Psoas muscle (tissue), 8 donors: ENCODE results near the gene CREB1. TPM values are rescaled to one million over a fixed set of nuclear protein-coding genes. Genes with fewer than 3 reads are reported as not detected.
A peak's percentile ranks its signal among the peaks of the same experiment; 100 is the strongest.

ENCODE experiments used
- ATAC-seq, 4 donors: fragments of 200-7000 bp; cut with Tn5 transposase; one replicate each; pipeline ENCODE4 v1.9.1; 2020; ENCODE audit warnings: moderate library complexity in 3 of 4, mild to moderate bottlenecking in 2 of 4
- DNase-seq, 2 donors: peaks; one replicate each; pipeline ENCODE4 v3.0.0-alpha.2; 2020
- H3K27ac ChIP-seq: fragments of 200-600 bp; one replicate; pipeline ENCODE4 v1.8.0; 2022
- H3K27me3 ChIP-seq, 3 donors: fragments of 200-600 bp in 1 of 3; one replicate each; pipeline versions ENCODE4 v1.6.1 to v1.8.0; 2013 to 2022; ENCODE audit warnings: low read length in 2 of 3, mild to moderate bottlenecking in 2 of 3, moderate library complexity in 1 of 3; ENCODE audit not compliant: insufficient read depth in 3 of 3
- H3K36me3 ChIP-seq, 2 donors: fragments of 200-600 bp in 1 of 2; one replicate each; pipeline versions ENCODE4 v1.6.1 to v1.8.0; 2013 to 2022; ENCODE audit warnings: low read depth in 1 of 2, mild to moderate bottlenecking in 1 of 2, moderate library complexity in 1 of 2; ENCODE audit not compliant: insufficient read depth in 1 of 2
- H3K4me1 ChIP-seq: fragments of 200-600 bp; one replicate; pipeline ENCODE4 v1.8.0; 2022
- H3K4me3 ChIP-seq: fragments of 200-600 bp; one replicate; pipeline ENCODE4 v1.8.0; 2022; ENCODE audit warnings: mild to moderate bottlenecking
- H3K9me3 ChIP-seq: fragments of 200-600 bp; one replicate; pipeline ENCODE4 v1.8.0; 2022
- WGBS, 3 donors: extraction: QIAGEN DNeasy Blood & Tissue Kit; methylation state at CpG; one replicate each; pipeline versions ENCODE4 v1.1.6 to v1.1.7; 2013; 5-methylcytosine and 5-hydroxymethylcytosine counted together
- intact Hi-C, 2 donors: fragments of 100-400 bp; cut with DNase I; formaldehyde crosslinking; loops; one replicate each; pipeline versions ENCODE4 v1.11.0 to v1.14.2; 2022
- polyA plus RNA-seq, 3 donors: library from polyadenylated mRNA; stranded (reverse); fragments of 200-250 nt; gene quantifications; one replicate each; pipeline ENCODE4 v1.2.3, GENCODE V29; 2013
- total RNA-seq, 4 donors: library from RNA; stranded (reverse); fragmentation: NEBNext Ultra II Directional in 2 of 4; extraction: Animal tissue kit (Norgen Biotek cat#: 25700) in 2 of 4; gene quantifications; one replicate each; pipeline versions ENCODE4 v1.2.1 to v1.2.4, GENCODE V29; 2021 to 2023
- TF ChIP-seq, protein P1 (sequence below): fragments of 200-600 bp; IDR thresholded peaks from one replicate; pipeline ENCODE4 v1.8.0; 2022; ENCODE audit warnings: antibody characterized with exemption
- donor health status: healthy with polysubstance abuse.
- donor health status: DM: no; HTN: no; CAD: no; lungs with moderate emphysema.
- donor health status: Bipolar disorder and iron deficiency.
- donor health status: healthy.
- donor health status: DM: yes; HTN: yes; CAD: no.
- donor health status: DM: no; HTN: no; CAD: no.
- donor health status: DM: no; HTN: no; CAD: no.
- donor health status: DM: yes; HTN: yes; CAD: no.

The CREB1 gene
- total and polyA plus RNA-seq, 7 donors, result 3.5 to 27.9 (median 18.4) TPM

DNA sequence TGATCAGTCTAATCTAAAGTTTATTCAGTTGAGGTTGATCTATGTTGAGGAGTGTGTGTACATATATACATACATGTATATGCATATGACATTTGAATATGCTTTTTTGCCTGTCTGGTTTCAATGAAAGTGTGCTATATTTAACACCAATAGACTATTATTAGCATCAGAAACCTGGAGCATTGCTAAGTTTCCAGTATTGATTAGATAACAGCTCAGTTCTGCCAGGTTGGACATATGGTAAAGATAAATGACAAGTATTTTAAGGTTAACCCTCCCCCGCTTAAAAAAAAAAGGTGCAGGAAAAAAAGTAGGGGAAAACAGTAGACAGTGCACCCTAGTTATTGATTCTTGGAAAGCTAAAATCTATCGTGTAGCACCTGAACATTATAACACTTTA lies 19.4 kb downstream of the CREB1 start:
- intact Hi-C loops, result no loop called here
- no peaks in the 10 kb centered on the region for H3K27me3 ChIP-seq
- H3K27ac ChIP-seq, result no peak overlapping the region
- no peaks in the 10 kb centered on the region for H3K36me3 ChIP-seq
- no peak overlapping the region for H3K4me3 ChIP-seq
- ATAC-seq, result no peak
- no peak for DNase-seq
- 73 to 79% (median 78%) methylated on average over 2 of the region's 2 CpGs for WGBS, 3 donors
- H3K4me1 ChIP-seq, result peaks cover 26% of the 10 kb centered on the region
- TF ChIP-seq, protein P1, sequence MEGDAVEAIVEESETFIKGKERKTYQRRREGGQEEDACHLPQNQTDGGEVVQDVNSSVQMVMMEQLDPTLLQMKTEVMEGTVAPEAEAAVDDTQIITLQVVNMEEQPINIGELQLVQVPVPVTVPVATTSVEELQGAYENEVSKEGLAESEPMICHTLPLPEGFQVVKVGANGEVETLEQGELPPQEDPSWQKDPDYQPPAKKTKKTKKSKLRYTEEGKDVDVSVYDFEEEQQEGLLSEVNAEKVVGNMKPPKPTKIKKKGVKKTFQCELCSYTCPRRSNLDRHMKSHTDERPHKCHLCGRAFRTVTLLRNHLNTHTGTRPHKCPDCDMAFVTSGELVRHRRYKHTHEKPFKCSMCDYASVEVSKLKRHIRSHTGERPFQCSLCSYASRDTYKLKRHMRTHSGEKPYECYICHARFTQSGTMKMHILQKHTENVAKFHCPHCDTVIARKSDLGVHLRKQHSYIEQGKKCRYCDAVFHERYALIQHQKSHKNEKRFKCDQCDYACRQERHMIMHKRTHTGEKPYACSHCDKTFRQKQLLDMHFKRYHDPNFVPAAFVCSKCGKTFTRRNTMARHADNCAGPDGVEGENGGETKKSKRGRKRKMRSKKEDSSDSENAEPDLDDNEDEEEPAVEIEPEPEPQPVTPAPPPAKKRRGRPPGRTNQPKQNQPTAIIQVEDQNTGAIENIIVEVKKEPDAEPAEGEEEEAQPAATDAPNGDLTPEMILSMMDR, result no peak
- H3K9me3 ChIP-seq, result no peaks in the 10 kb centered on the region

DNA sequence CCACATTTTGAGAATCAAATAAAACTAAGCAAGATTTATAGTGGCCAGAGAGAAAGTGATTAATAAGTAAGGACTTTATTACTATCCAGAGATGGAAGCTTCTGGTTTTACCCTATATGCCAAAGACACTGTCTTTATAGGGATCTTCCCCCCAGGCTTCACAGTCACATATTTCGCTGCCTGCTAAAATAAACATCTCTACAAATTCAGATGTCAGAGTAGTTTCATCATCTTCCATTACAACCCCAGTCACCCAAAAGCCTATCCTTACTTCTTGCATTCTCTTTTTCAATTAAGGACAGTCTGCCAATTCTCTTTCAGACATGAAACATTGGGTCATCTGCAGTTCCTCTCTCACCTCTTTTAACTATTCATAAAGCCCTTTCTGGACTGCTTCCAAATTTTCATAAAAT lies 28.3 kb downstream of the CREB1 start:
- TF ChIP-seq, protein P1, result no peak
- no peak for DNase-seq
- Histone ChIP-seq H3K4me1 (peaks cover 45% of the 10 kb centered on the region), H3K36me3 (peaks cover 0 to 26% of the 10 kb centered on the region in 2 donors), H3K9me3 (no peaks in the 10 kb centered on the region), H3K27me3 (no peaks in the 10 kb centered on the region), H3K4me3 (no peak overlapping the region), H3K27ac (no peak overlapping the region)
- intact Hi-C loops, result loop anchor here in 1 of 2 donors (10.0 kb wide), 1 partner anchor 157 kb away; the partner anchor contains the start of gene CCNYL1
- WGBS, 3 donors, result 85 to 92% (median 90%) methylated on average over 1 of the region's 1 CpG
- no peak for ATAC-seq

GRCh38 chr2:207561386-207562080 lies 31.8 kb downstream of the CREB1 start:
- intact Hi-C loops, result no loop called here
- DNase-seq, result no peak
- peaks cover 33% of the 10 kb centered on the region for H3K4me1 ChIP-seq
- no peak overlapping the region for H3K4me3 ChIP-seq
- peak in 2 of 4 donors; percentile 63 to 64 for ATAC-seq
- peaks cover 2 to 33% of the 10 kb centered on the region in 2 donors for H3K36me3 ChIP-seq
- H3K9me3 ChIP-seq, result no peaks in the 10 kb centered on the region
- H3K27ac ChIP-seq, result peak overlapping the region; percentile 32
- TF ChIP-seq, protein P1, result no peak
- no peaks in the 10 kb centered on the region for H3K27me3 ChIP-seq
- 55 to 61% (median 59%) methylated on average over 6 of the region's 6 CpGs for WGBS, 3 donors

DNA sequence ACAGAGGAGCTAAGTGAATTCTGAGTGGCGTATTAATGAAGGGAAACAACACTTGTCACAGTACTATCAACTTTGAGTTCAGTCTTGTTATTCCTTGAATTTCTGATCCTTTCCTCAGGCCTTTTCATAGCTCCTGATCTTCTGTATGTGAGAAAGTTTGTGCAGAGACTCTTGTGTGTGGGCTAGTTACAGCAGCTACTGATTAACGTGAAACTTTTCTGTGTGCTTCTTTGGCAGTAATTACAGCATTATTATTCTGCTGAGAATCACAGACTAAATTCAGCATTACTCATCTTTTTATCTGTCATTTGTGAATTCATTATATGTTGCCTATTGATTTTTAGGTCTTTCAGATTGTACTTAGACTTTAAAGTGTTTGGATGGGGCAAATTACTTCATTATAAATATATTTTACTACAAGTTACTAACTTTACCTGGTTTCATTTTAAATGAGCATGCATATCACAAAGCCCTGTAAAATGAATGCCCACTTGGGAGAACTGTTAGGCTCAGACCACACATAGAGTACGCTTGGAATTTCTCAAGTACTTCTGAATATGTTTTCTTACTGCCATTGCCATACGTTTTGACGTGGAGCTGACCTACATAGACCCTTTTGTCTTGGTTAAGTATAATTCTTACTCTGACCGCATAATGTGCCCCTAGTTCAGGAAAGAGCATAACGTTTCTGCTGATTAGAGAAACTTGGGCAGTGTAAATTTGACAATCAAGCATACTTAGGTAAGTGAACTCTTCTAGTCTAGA lies 36.2 kb downstream of the CREB1 start:
- ATAC-seq, result no peak
- H3K4me3 ChIP-seq, result no peak overlapping the region
- peaks cover 2 to 59% of the 10 kb centered on the region in 2 donors for H3K36me3 ChIP-seq
- intact Hi-C loops, result loop anchor here in 1 of 2 donors (5.0 kb wide), 1 partner anchor 34 kb away; no protein-coding TSS in a partner anchor
- H3K27me3 ChIP-seq, result no peaks in the 10 kb centered on the region
- H3K27ac ChIP-seq, result no peak overlapping the region
- TF ChIP-seq, protein P1, result no peak
- no peaks in the 10 kb centered on the region for H3K9me3 ChIP-seq
- WGBS, 3 donors, result 77 to 84% (median 79%) methylated on average over 7 of the region's 7 CpGs
- peaks cover 19% of the 10 kb centered on the region for H3K4me1 ChIP-seq
- DNase-seq, result no peak
